Naive thymus-derived CD4-positive, alpha-beta T cell (primary cell): ENCODE results near the gene DYNLL2. TPM values are rescaled to one million over a fixed set of nuclear protein-coding genes. Genes with fewer than 3 reads are reported as not detected.
"Not testable (repeated sequence)": the region's sequence is repeated elsewhere in the genome, so short reads cannot be mapped to it uniquely, and the experiment has no call there.

Experiments
- ATAC-seq: fragments of 150-1000 bp; cut with Tn5 transposase; 2 replicates; pipeline ENCODE4 v1.10.0; 2021; ENCODE audit warnings: mild to moderate bottlenecking, moderate library complexity
- CTCF ChIA-PET: fragments of 350-600 bp; sonication (Branson Sonifier 250); formaldehyde crosslinking; loops from one replicate; lab custom pipeline; 2021; ENCODE audit warnings: antibody characterized with exemption; lab: Charles Lee
- POLR2A ChIA-PET: fragments of 350-600 bp; sonication (Branson Sonifier 250); formaldehyde crosslinking; loops from one replicate; lab custom pipeline; 2021; ENCODE audit warnings: antibody characterized with exemption, inconsistent platforms; lab: Charles Lee
- DNase-seq, 9 donors: peaks; one replicate each; pipeline versions ENCODE4 v3.0.0 to v3.0.0-alpha.2; 2020 to 2022; ENCODE audit warnings: mixed read lengths in 1 of 9
- H3K27ac ChIP-seq: one replicate; pipeline ENCODE4 v1.7.0; 2013; ENCODE audit warnings: mild to moderate bottlenecking, low read depth, low read length, moderate library complexity
- H3K27me3 ChIP-seq, 2 donors: one replicate each; pipeline ENCODE4 v1.7.0; 2013; ENCODE audit warnings: low read length in 2 of 2, mild to moderate bottlenecking in 2 of 2, moderate library complexity in 2 of 2; ENCODE audit not compliant: control insufficient read depth in 2 of 2, insufficient read depth in 2 of 2
- H3K36me3 ChIP-seq, 3 experiments: 1 replicate in 2 of 3; 2 replicates in 1 of 3; pipeline ENCODE4 v1.7.0; 2013; ENCODE audit warnings: low read length in 3 of 3, mild to moderate bottlenecking in 3 of 3, moderate library complexity in 1 of 3; ENCODE audit not compliant: insufficient read depth in 3 of 3, control insufficient read depth in 2 of 3
- H3K4me1 ChIP-seq, 2 donors: one replicate each; pipeline ENCODE4 v1.7.0; 2013; ENCODE audit warnings: low read length in 2 of 2, mild to moderate bottlenecking in 2 of 2, moderate library complexity in 1 of 2; ENCODE audit not compliant: control insufficient read depth in 2 of 2, insufficient read depth in 2 of 2
- H3K4me3 ChIP-seq: 2 replicates; pipeline ENCODE4 v1.7.0; 2013; ENCODE audit warnings: mild to moderate bottlenecking, low read length
- H3K9me3 ChIP-seq, 3 experiments: 1 replicate in 2 of 3; 2 replicates in 1 of 3; pipeline ENCODE4 v1.7.0; 2013; ENCODE audit warnings: low read length in 3 of 3; ENCODE audit not compliant: control insufficient read depth in 2 of 3
- H3K27ac Mint-ChIP-seq, 9 donors: one replicate each; pipeline ENCODE4 v1.8.0; 2020 to 2022; ENCODE audit warnings: mixed read lengths in 9 of 9, mild to moderate bottlenecking in 8 of 9, moderate library complexity in 5 of 9, inconsistent platforms in 2 of 9
- H3K27me3 Mint-ChIP-seq, 5 donors: one replicate each; pipeline ENCODE4 v1.8.0; 2021 to 2022; ENCODE audit warnings: mixed read lengths in 5 of 5, mild to moderate bottlenecking in 1 of 5
- H3K36me3 Mint-ChIP-seq, 5 donors: one replicate each; pipeline ENCODE4 v1.8.0; 2020 to 2022; ENCODE audit warnings: mixed read lengths in 5 of 5, mild to moderate bottlenecking in 3 of 5, inconsistent platforms in 1 of 5
- H3K4me1 Mint-ChIP-seq, 7 donors: one replicate each; pipeline ENCODE4 v1.8.0; 2020 to 2022; ENCODE audit warnings: mixed read lengths in 7 of 7, mild to moderate bottlenecking in 3 of 7, inconsistent platforms in 1 of 7
- H3K4me3 Mint-ChIP-seq, 10 donors: one replicate each; pipeline ENCODE4 v1.8.0; 2020 to 2022; ENCODE audit warnings: mild to moderate bottlenecking in 10 of 10, mixed read lengths in 10 of 10, moderate library complexity in 6 of 10, inconsistent platforms in 2 of 10
- H3K9me3 Mint-ChIP-seq, 11 donors: one replicate each; pipeline ENCODE4 v1.8.0; 2020 to 2022; ENCODE audit warnings: mixed read lengths in 11 of 11, mild to moderate bottlenecking in 4 of 11, inconsistent platforms in 1 of 11, moderate library complexity in 1 of 11
- intact Hi-C, 2 donors: fragments of 100-400 bp; cut with micrococcal nuclease; formaldehyde crosslinking; loops; one replicate each; pipeline ENCODE4 v1.15.1; 2023
- polyA plus RNA-seq, 2 donors: library from polyadenylated mRNA; unstranded; fragments of 300-500 nt; fragmentation: Illumina TruSeq; gene quantifications; one replicate each; pipeline ENCODE4 v1.2.3, GENCODE V29; 2021
- total RNA-seq, 6 experiments: library from RNA in 5 of 6; stranded (reverse) in 5 of 6; gene quantifications; 1 replicate in 5 of 6; 2 replicates in 1 of 6; pipeline ENCODE4 v1.2.3 and lab custom pipeline; 2021 to 2026

DYNLL2 gene
- total and polyA plus RNA-seq, 7 experiments from 2014 or later = 0.55 to 39.1 (median 34.1) TPM

GRCh38 chr17:58094118-58094517, 10.9 kb downstream of the DYNLL2 start:
- CTCF ChIA-PET = no interaction called here
- POLR2A ChIA-PET = no interaction called here
- Mint-ChIP-seq H3K36me3 (peaks cover 9 to 32% (median 17%) of the 10 kb centered on the region in 5 donors), H3K4me3 (no peak overlapping the region), H3K27ac (peak overlapping the region in 6 of 9 donors; percentile 5 to 40 (median 24)), H3K4me1 (peaks cover 12 to 36% (median 20%) of the 10 kb centered on the region in 7 donors), H3K9me3 (peaks cover 0 to 2% (median 0%) of the 10 kb centered on the region in 11 donors), H3K27me3 (no peaks in the 10 kb centered on the region)
- no peaks in the 10 kb centered on the region for H3K9me3 ChIP-seq
- peaks cover 0 to 3% of the 10 kb centered on the region in 2 donors for H3K4me1 ChIP-seq
- no peak for ATAC-seq
- no peak for DNase-seq
- H3K27ac ChIP-seq = no peak overlapping the region
- H3K36me3 ChIP-seq = peaks cover 3 to 50% (median 11%) of the 10 kb centered on the region in 3 experiments
- intact Hi-C loops = no loop called here
- H3K4me3 ChIP-seq = no peak overlapping the region
- H3K27me3 ChIP-seq = no peaks in the 10 kb centered on the region

- DNase-seq (no peak), ATAC-seq (no peak)
- Mint-ChIP-seq H3K4me1 (peaks cover 2 to 13% (median 7%) of the 10 kb centered on the region in 7 donors), H3K4me3 (no peak overlapping the region), H3K36me3 (peaks cover 2 to 11% (median 8%) of the 10 kb centered on the region in 5 donors), H3K9me3 (peaks cover 0 to 2% (median 0%) of the 10 kb centered on the region in 11 donors), H3K27ac (peak overlapping the region in 2 of 9 donors; percentile 7 to 32), H3K27me3 (peaks cover 0 to 5% (median 0%) of the 10 kb centered on the region in 5 donors)
- Histone ChIP-seq H3K27me3 (no peaks in the 10 kb centered on the region), H3K4me3 (no peak overlapping the region), H3K9me3 (no peaks in the 10 kb centered on the region), H3K36me3 (peaks cover 0 to 23% (median 0%) of the 10 kb centered on the region in 3 experiments), H3K27ac (no peak overlapping the region), H3K4me1 (peaks cover 0 to 3% of the 10 kb centered on the region in 2 donors)
- ChIA-PET POLR2A (interaction anchor here (0.7 to 0.8 kb wide), 3 partner anchors 14 to 217 kb away, joined by 3 read pairs; partner anchors contain the start of gene DYNLL2), CTCF (no interaction called here)
- intact Hi-C loops = no loop called here
Observed at GRCh38 chr17:58096892-58097291, 13.7 kb downstream of the DYNLL2 start.

GRCh38 chr17:58097384-58098088, 14.3 kb downstream of the DYNLL2 start:
- Histone ChIP-seq H3K4me3 (no peak overlapping the region), H3K4me1 (peaks cover 0 to under 1% of the 10 kb centered on the region in 2 donors), H3K27ac (no peak overlapping the region), H3K27me3 (no peaks in the 10 kb centered on the region), H3K36me3 (peaks cover 0 to 16% (median 0%) of the 10 kb centered on the region in 3 experiments), H3K9me3 (no peaks in the 10 kb centered on the region)
- ChIA-PET CTCF (no interaction called here), POLR2A (interaction anchor here (0.6 to 0.8 kb wide), 3 partner anchors 25 to 217 kb away, joined by 3 read pairs; no protein-coding TSS in a partner anchor)
- Mint-ChIP-seq H3K9me3 (peaks cover 0 to 2% (median 0%) of the 10 kb centered on the region in 11 donors), H3K36me3 (peaks cover 0 to 8% (median 7%) of the 10 kb centered on the region in 5 donors), H3K4me1 (peaks cover 0 to 10% (median 5%) of the 10 kb centered on the region in 7 donors), H3K27me3 (peaks cover 0 to 5% (median 0%) of the 10 kb centered on the region in 5 donors), H3K4me3 (no peak overlapping the region), H3K27ac (peak overlapping the region in 1 of 9 donors; percentile 32)
- DNase-seq (no peak), ATAC-seq (no peak)
- intact Hi-C loops = no loop called here

DNA sequence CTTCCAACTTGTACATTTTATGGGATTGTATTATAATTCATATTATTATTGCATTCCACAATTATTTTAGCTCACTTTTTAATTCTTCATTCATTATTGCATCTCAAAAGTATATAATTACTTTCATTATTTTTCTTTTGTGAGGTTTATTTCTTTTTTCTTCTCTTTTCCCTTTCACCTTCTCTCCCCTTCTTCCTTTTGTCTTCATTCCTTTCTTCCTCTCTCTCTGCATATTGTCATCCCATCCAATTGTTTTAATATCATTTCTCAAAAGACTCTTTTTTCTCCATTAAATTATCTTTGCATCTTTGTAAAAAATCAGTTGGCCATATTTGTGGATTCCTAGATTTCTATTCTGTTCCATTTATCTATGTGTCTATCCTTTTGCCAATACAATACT, 17.3 kb downstream of the DYNLL2 start:
- H3K27ac Mint-ChIP-seq = no peak overlapping the region
- Histone ChIP-seq H3K27ac (no peak overlapping the region), H3K4me1 (no peaks in the 10 kb centered on the region), H3K27me3 (no peaks in the 10 kb centered on the region), H3K36me3 (no peaks in the 10 kb centered on the region), H3K4me3 (no peak overlapping the region), H3K9me3 (no peaks in the 10 kb centered on the region)
- ChIA-PET POLR2A (interaction anchor here (0.6 to 1.1 kb wide), 2 partner anchors 93 to 125 kb away, joined by 3 read pairs; partner anchors contain the start of gene SRSF1), CTCF (interaction anchor here (0.9 to 1.3 kb wide), 3 partner anchors 13 to 99 kb away, joined by 3 to 4 read pairs (median 3); no protein-coding TSS in a partner anchor)
- H3K4me1 Mint-ChIP-seq = peaks cover 0 to 5% (median 0%) of the 10 kb centered on the region in 7 donors
- intact Hi-C loops = no loop called here
- peaks cover 0 to 10% (median 0%) of the 10 kb centered on the region in 5 donors for H3K27me3 Mint-ChIP-seq
- no peaks in the 10 kb centered on the region for H3K9me3 Mint-ChIP-seq
- no peak for DNase-seq
- H3K36me3 Mint-ChIP-seq = peaks cover 0 to 7% (median 0%) of the 10 kb centered on the region in 5 donors
- no peak overlapping the region for H3K4me3 Mint-ChIP-seq
- ATAC-seq = no peak

- H3K27me3 ChIP-seq, H3K4me1 ChIP-seq, H3K4me1 Mint-ChIP-seq, ATAC-seq, H3K4me3 ChIP-seq, H3K9me3 ChIP-seq, H3K36me3 Mint-ChIP-seq, intact Hi-C loops, H3K27ac Mint-ChIP-seq, H3K27ac ChIP-seq, DNase-seq, H3K4me3 Mint-ChIP-seq, H3K36me3 ChIP-seq, H3K9me3 Mint-ChIP-seq: not testable (repeated sequence)
- CTCF ChIA-PET = interaction anchor here (1.1 kb wide), 2 partner anchors 9 to 268 kb away, joined by 3 to 5 read pairs; no protein-coding TSS in a partner anchor
- POLR2A ChIA-PET = interaction anchor here (0.6 to 1.0 kb wide), 2 partner anchors 61 to 108 kb away, joined by 3 read pairs; no protein-coding TSS in a partner anchor
- H3K27me3 Mint-ChIP-seq = peaks cover 0 to 10% (median 0%) of the 10 kb centered on the region in 5 donors
Observed at GRCh38 chr17:58101898-58102297, 18.7 kb downstream of the DYNLL2 start.

DNA sequence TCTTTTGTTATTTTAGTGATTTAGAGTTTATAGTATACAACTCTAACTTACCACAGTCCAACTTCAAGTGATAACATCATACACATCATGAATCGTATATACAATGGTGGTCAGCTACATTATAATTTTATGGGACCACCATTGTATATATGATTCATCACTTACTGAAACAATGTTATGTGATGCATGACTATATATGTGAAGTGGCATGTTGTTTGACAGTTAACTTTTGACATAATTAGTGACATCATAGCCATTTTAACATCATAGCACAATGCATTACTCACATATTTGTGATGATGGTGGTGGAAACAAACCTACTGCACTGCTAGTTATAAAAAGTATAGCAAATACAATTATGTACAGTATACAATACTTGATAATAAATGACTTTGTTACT, 21.9 kb downstream of the DYNLL2 start:
- POLR2A ChIA-PET = interaction anchor here (0.6 kb wide), 1 partner anchor 245 kb away, joined by 3 read pairs; no protein-coding TSS in a partner anchor
- intact Hi-C loops = no loop called here

More for the DNA sequence above, 21.9 kb downstream of the DYNLL2 start:
- CTCF ChIA-PET = interaction anchor here (0.6 kb wide), 1 partner anchor 86 kb away, joined by 3 read pairs; no protein-coding TSS in a partner anchor
- H3K27ac ChIP-seq = no peak overlapping the region
- no peak for DNase-seq
- Mint-ChIP-seq H3K4me3 (no peak overlapping the region), H3K36me3 (no peaks in the 10 kb centered on the region), H3K27ac (no peak overlapping the region), H3K4me1 (no peaks in the 10 kb centered on the region), H3K9me3 (peaks cover 0 to 1% (median 0%) of the 10 kb centered on the region in 11 donors), H3K27me3 (peaks cover 0 to 18% (median 0%) of the 10 kb centered on the region in 5 donors)
- H3K9me3 ChIP-seq = no peaks in the 10 kb centered on the region
- H3K4me1 ChIP-seq = no peaks in the 10 kb centered on the region
- no peak overlapping the region for H3K4me3 ChIP-seq
- H3K27me3 ChIP-seq = no peaks in the 10 kb centered on the region
- H3K36me3 ChIP-seq = no peaks in the 10 kb centered on the region
- ATAC-seq = no peak
